ENCODE data around the gene NUDT6. TPM values are rescaled to one million over a fixed set of nuclear protein-coding genes. Genes with fewer than 3 reads are reported as not detected.

Gene NUDT6
- total RNA-seq, 1 experiment from 2014 or later: 4.0 TPM

DNA sequence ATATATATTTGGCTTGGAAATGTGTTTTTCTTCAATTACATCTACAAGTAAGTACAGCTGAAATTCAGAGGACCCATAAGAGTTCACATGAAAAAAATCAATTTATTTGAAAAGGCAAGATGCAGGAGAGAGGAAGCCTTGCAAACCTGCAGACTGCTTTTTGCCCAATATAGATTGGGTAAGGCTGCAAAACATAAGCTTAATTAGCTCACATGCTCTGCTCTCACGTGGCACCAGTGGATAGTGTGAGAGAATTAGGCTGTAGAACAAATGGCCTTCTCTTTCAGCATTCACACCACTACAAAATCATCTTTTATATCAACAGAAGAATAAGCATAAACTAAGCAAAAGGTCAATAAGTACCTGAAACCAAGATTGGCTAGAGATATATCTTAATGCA is 26.1 kb downstream of the NUDT6 start:
- Histone ChIP-seq H3K9ac (ENCODE audit: extremely low read depth, insufficient read length, low read length) (no peak overlapping the region), H4K91ac (ENCODE audit: insufficient read length, low read depth, low read length) (no peak overlapping the region), H3K14ac (ENCODE audit: insufficient read depth, low read length) (no peak overlapping the region), H2BK5ac (ENCODE audit: insufficient read length, low read length) (no peak overlapping the region), H2AFZ (ENCODE audit: low read length) (no peak overlapping the region), H2BK120ac (ENCODE audit: low read depth, low read length, poor library complexity, severe bottlenecking) (no peak overlapping the region), H2BK20ac (ENCODE audit: low read depth, low read length, poor library complexity, severe bottlenecking) (no peak overlapping the region), H3K9me3 (ENCODE audit: control insufficient read depth, low read depth, low read length) (no peaks in the 10 kb centered on the region), H3K4me2 (ENCODE audit: insufficient read depth, insufficient read length, low read length) (no peak overlapping the region), H3T11ph (ENCODE audit: low read length) (no peak overlapping the region), H2BK12ac (ENCODE audit: insufficient read length, low read depth, low read length) (no peak overlapping the region), H2BK15ac (ENCODE audit: low read depth, low read length) (no peak overlapping the region), H3K23me2 (ENCODE audit: insufficient read length, low read depth, low read length, poor library complexity, severe bottlenecking) (no peaks in the 10 kb centered on the region), H3K23ac (ENCODE audit: insufficient read length, low read depth, low read length) (no peak overlapping the region), H4K5ac (ENCODE audit: insufficient read length, low read depth, low read length) (no peak overlapping the region), H3K4me1 (ENCODE audit: insufficient read depth, low read length) (no peaks in the 10 kb centered on the region), H2AK5ac (ENCODE audit: insufficient read length, low read length) (no peak overlapping the region), H3K27ac (ENCODE audit: insufficient read length, low read depth, low read length) (no peak overlapping the region), H3K18ac (ENCODE audit: insufficient read length, low read depth, low read length) (no peak overlapping the region), H3K27me3 (ENCODE audit: insufficient read depth, low read length) (no peaks in the 10 kb centered on the region), H4K20me1 (ENCODE audit: control insufficient read depth, insufficient read depth, insufficient read length) (no peaks in the 10 kb centered on the region), H3K79me2 (ENCODE audit: insufficient read depth, low read length) (no peaks in the 10 kb centered on the region), H3K4ac (ENCODE audit: low read depth, low read length) (no peak overlapping the region), H4K8ac (replicated peaks; ENCODE audit: insufficient read length, low read depth, low read length) (no peak overlapping the region), H3K56ac (ENCODE audit: insufficient read length, low read depth, low read length) (no peak overlapping the region), H3K79me1 (ENCODE audit: insufficient read depth, low read depth, low read length, poor library complexity, severe bottlenecking) (no peaks in the 10 kb centered on the region)
- peak overlapping the region in 1 of 3 experiments; percentile 58; a peak in 2 of 7 replicates for H3K27ac Mint-ChIP-seq
- no peak for DNase-seq
- no peak overlapping the region for H3K4me3 Mint-ChIP-seq
- no peaks in the 10 kb centered on the region for H3K27me3 Mint-ChIP-seq (ENCODE audit: low read depth)
- no CpG with 5 or more reads among the region's 1 CpG for WGBS (ENCODE audit: extremely low coverage, insufficient read length, low lambda C conversion rate)
- peaks cover 8 to 14% of the 10 kb centered on the region in 2 experiments; a peak in 3 of 4 replicates for H3K4me1 Mint-ChIP-seq
- TF ChIP-seq CTCF (conservative IDR thresholded peaks at IDR 0.05): no peak
- peaks cover 24 to 57% (median 54%) of the 10 kb centered on the region in 3 experiments for H3K36me3 Mint-ChIP-seq (ENCODE audit: insufficient read depth in 1 of 3, low read depth in 3 of 3)
- peaks cover 0 to 3% of the 10 kb centered on the region in 2 experiments; a peak in 2 of 5 replicates for H3K9me3 Mint-ChIP-seq
